Psoas muscle (tissue), 8 donors: Measurements from ENCODE around the gene INF2. TPM values are rescaled to one million over a fixed set of nuclear protein-coding genes. Genes with fewer than 3 reads are reported as not detected.

ENCODE experiments used
- ATAC-seq, 4 donors: fragments of 200-7000 bp; cut with Tn5 transposase; one replicate each; pipeline ENCODE4 v1.9.1; 2020; ENCODE audit warnings: moderate library complexity in 3 of 4, mild to moderate bottlenecking in 2 of 4
- DNase-seq, 2 donors: peaks; one replicate each; pipeline ENCODE4 v3.0.0-alpha.2; 2020
- H3K27ac ChIP-seq: fragments of 200-600 bp; one replicate; pipeline ENCODE4 v1.8.0; 2022
- H3K27me3 ChIP-seq, 3 donors: fragments of 200-600 bp in 1 of 3; one replicate each; pipeline versions ENCODE4 v1.6.1 to v1.8.0; 2013 to 2022; ENCODE audit warnings: low read length in 2 of 3, mild to moderate bottlenecking in 2 of 3, moderate library complexity in 1 of 3; ENCODE audit not compliant: insufficient read depth in 3 of 3
- H3K36me3 ChIP-seq, 2 donors: fragments of 200-600 bp in 1 of 2; one replicate each; pipeline versions ENCODE4 v1.6.1 to v1.8.0; 2013 to 2022; ENCODE audit warnings: low read depth in 1 of 2, mild to moderate bottlenecking in 1 of 2, moderate library complexity in 1 of 2; ENCODE audit not compliant: insufficient read depth in 1 of 2
- H3K4me1 ChIP-seq: fragments of 200-600 bp; one replicate; pipeline ENCODE4 v1.8.0; 2022
- H3K4me3 ChIP-seq: fragments of 200-600 bp; one replicate; pipeline ENCODE4 v1.8.0; 2022; ENCODE audit warnings: mild to moderate bottlenecking
- H3K9me3 ChIP-seq: fragments of 200-600 bp; one replicate; pipeline ENCODE4 v1.8.0; 2022
- WGBS, 3 donors: extraction: QIAGEN DNeasy Blood & Tissue Kit; methylation state at CpG; one replicate each; pipeline versions ENCODE4 v1.1.6 to v1.1.7; 2013; 5-methylcytosine and 5-hydroxymethylcytosine counted together
- intact Hi-C, 2 donors: fragments of 100-400 bp; cut with DNase I; formaldehyde crosslinking; loops; one replicate each; pipeline versions ENCODE4 v1.11.0 to v1.14.2; 2022
- polyA plus RNA-seq, 3 donors: library from polyadenylated mRNA; stranded (reverse); fragments of 200-250 nt; gene quantifications; one replicate each; pipeline ENCODE4 v1.2.3, GENCODE V29; 2013
- total RNA-seq, 4 donors: library from RNA; stranded (reverse); fragmentation: NEBNext Ultra II Directional in 2 of 4; extraction: Animal tissue kit (Norgen Biotek cat#: 25700) in 2 of 4; gene quantifications; one replicate each; pipeline versions ENCODE4 v1.2.1 to v1.2.4, GENCODE V29; 2021 to 2023
- TF ChIP-seq, protein P1 (sequence below): fragments of 200-600 bp; IDR thresholded peaks from one replicate; pipeline ENCODE4 v1.8.0; 2022; ENCODE audit warnings: antibody characterized with exemption
- donor health status: healthy with polysubstance abuse.
- donor health status: DM: no; HTN: no; CAD: no; lungs with moderate emphysema.
- donor health status: Bipolar disorder and iron deficiency.
- donor health status: healthy.
- donor health status: DM: yes; HTN: yes; CAD: no.
- donor health status: DM: no; HTN: no; CAD: no.
- donor health status: DM: no; HTN: no; CAD: no.
- donor health status: DM: yes; HTN: yes; CAD: no.

The INF2 gene
- total and polyA plus RNA-seq, 7 donors = 12.0 to 29.1 (median 21.6) TPM

DNA sequence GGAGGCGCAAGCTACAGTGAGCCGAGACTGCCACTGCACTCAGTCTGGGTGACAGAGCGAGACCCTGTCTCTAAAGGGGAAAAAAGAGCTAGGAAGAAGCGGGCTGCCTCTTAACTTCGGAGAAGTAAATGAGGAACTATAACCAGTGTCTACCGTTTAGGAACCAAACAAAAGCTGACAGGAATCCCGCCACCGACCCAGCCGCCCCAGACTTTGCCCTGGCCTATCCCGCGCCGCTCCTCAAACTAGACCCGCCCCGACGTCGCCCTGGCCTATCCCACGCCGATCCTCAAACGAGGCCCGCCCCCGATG is 63.0 kb downstream of the INF2 start:
- TF ChIP-seq, protein P1, sequence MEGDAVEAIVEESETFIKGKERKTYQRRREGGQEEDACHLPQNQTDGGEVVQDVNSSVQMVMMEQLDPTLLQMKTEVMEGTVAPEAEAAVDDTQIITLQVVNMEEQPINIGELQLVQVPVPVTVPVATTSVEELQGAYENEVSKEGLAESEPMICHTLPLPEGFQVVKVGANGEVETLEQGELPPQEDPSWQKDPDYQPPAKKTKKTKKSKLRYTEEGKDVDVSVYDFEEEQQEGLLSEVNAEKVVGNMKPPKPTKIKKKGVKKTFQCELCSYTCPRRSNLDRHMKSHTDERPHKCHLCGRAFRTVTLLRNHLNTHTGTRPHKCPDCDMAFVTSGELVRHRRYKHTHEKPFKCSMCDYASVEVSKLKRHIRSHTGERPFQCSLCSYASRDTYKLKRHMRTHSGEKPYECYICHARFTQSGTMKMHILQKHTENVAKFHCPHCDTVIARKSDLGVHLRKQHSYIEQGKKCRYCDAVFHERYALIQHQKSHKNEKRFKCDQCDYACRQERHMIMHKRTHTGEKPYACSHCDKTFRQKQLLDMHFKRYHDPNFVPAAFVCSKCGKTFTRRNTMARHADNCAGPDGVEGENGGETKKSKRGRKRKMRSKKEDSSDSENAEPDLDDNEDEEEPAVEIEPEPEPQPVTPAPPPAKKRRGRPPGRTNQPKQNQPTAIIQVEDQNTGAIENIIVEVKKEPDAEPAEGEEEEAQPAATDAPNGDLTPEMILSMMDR = no peak
- Histone ChIP-seq H3K4me3 (peak overlapping the region; percentile 96), H3K36me3 (peaks cover 0 to 21% of the 10 kb centered on the region in 2 donors), H3K4me1 (peaks cover 54% of the 10 kb centered on the region), H3K27ac (peak overlapping the region; percentile 95), H3K27me3 (no peaks in the 10 kb centered on the region), H3K9me3 (no peaks in the 10 kb centered on the region)
- no peak for ATAC-seq
- DNase-seq = no peak
- WGBS, 3 donors = 4 to 9% (median 4%) methylated on average over 14 to 21 of the region's 21 CpGs
- intact Hi-C loops = no loop called here

DNA sequence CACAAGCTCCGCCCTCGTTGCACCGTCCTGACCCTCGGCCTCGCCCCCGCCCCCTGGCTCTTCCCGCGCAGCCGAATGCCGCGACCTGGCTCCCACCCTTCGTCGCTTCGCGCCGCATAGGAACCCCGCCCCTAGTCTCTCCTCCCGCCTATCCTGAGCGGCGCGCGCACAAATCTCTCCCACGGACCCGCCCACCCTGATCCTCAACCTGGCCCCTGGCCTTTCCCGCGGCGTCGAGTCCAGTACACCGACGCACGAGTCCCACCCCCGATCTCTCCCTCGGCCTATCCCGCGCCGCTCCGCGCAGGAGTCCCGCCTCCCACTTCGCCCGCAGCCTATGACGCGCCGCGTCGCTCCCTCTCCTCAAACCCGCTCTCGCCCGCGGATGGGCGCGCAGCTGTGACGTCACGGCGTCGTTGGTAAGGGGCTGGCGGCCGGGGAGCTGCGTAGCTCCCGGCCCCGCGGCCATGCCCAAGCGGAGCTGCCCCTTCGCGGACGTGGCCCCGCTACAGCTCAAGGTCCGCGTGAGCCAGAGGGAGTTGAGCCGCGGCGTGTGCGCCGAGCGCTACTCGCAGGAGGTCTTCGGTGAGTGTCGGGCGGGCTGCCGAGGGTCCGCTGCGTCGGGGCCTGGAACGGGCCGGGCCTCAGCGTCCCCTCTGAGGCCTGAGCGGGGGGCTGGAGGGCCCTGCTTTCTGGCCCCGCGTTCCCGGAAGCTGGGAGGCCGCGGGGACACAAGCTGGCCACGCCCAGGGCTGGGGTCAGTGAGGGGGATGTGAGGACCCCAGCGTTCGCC is 63.5 kb downstream of the INF2 start, which contains the start of gene SIVA1:
Gene SIVA1, plus strand, starts transcription at position 413 of the 793 bp plus-strand sequence. Its CDS starts 55 bp downstream, at position 468.
- Histone ChIP-seq H3K9me3 (no peaks in the 10 kb centered on the region), H3K4me1 (peaks cover 51% of the 10 kb centered on the region), H3K4me3 (peak within 1 kb of the TSS; percentile 96), H3K27me3 (no peaks in the 10 kb centered on the region), H3K36me3 (peaks cover 0 to 26% of the 10 kb centered on the region in 2 donors), H3K27ac (peak within 1 kb of the TSS; percentile 95)
- ATAC-seq (peak; percentile 84 to 93 (median 90)), DNase-seq (peak; percentile 100)
- intact Hi-C loops = no loop called here
- 0 to 1% (median 0%) methylated on average over 73 to 95 of the region's 95 CpGs for WGBS, 3 donors
- TF ChIP-seq, protein P1 = no peak

DNA sequence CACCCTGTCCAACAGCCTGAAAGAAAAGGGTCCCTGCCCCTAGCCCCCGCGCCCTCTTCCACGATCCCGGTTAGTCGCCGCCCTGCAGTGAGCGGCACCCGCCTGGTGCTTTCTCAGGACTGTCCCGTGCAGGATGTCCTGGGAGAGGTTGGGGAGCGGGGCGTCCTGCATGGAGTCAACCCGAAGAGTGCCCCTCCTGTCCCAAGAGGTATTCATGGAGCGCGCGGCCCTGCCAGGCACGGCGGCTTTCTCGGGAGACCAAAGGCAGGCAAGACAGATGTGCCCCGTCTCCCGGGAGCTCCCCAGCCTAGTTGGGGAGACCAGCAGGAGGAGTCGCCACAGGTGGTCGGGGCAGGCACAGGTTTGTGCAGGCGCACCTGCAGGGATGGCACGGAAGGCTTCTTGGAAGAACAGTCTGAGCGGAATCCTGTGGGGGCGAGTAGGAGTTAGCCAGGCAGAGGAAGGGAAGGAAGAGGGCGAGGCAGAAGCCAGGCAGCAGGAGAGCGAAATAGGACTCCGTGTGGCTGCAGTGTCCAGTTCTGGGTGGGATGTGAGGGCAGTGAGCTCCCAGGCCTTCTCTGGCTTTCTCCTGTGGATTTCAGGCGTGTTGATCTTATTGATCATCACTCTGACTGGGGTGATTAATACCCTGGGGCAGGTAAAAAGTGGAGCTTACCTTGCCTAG is 64.3 kb downstream of the INF2 start:
- Histone ChIP-seq H3K27ac (peak overlapping the region; percentile 95), H3K9me3 (no peaks in the 10 kb centered on the region), H3K36me3 (peaks cover 0 to 30% of the 10 kb centered on the region in 2 donors), H3K27me3 (no peaks in the 10 kb centered on the region), H3K4me3 (peak overlapping the region; percentile 96), H3K4me1 (peaks cover 44% of the 10 kb centered on the region)
- TF ChIP-seq, protein P1 = no peak
- intact Hi-C loops = no loop called here
- DNase-seq (no peak), ATAC-seq (peak; percentile 0 to 11 (median 4))
- 1 to 2% (median 1%) methylated on average over 29 to 30 of the region's 30 CpGs for WGBS, 3 donors

DNA sequence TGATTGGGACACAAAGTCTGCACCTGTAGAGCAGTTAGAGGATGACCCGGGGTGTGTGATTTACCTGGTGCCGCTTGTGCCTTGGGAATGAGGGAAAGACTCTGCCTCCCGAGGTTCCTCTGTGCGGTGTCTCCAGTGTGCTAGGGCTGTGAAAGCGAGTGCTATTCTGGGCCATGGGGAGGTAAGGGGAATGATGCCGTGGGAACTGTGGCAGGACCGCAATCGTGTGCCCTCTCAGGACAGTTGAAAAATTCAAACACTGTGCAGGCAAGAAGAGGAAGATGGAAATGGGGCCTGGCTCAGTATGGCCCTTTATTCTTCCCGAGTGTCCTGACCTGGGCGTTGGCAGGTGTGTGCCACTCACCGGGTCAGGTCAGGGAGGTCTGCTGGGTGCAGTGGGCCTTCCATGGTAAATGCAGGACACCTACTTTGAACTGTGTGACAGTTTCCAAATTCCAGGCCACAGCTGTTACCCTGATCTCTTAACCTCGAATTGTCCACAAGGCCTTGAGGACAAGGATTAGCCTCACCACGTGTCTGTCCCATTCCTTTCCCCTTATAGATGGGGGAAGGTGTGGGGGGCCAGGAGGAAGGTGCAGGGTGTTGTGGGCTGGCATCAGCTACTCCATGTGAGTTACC is 64.9 kb downstream of the INF2 start:
- Histone ChIP-seq H3K36me3 (peaks cover 0 to 32% of the 10 kb centered on the region in 2 donors), H3K4me1 (peaks cover 38% of the 10 kb centered on the region), H3K4me3 (peak overlapping the region; percentile 96), H3K27ac (peak overlapping the region; percentile 95), H3K9me3 (no peaks in the 10 kb centered on the region), H3K27me3 (no peaks in the 10 kb centered on the region)
- TF ChIP-seq, protein P1 = no peak
- no peak for DNase-seq
- ATAC-seq = peak in 1 of 4 donors; percentile 6
- 26 to 40% (median 34%) methylated on average over 13 of the region's 13 CpGs for WGBS, 3 donors
- intact Hi-C loops = no loop called here
